K562 (cell line): ENCODE measurements around the gene TESMIN. TPM values are rescaled to one million over a fixed set of nuclear protein-coding genes. Genes with fewer than 3 reads are reported as not detected.

Experiments used
- GTF2E2 ChIP-seq: fragments of 200-800 bp; sonication (Bioruptor generic); IDR thresholded peaks from 2 replicates; pipeline ENCODE4 v1.6.1; 2016; ENCODE audit warnings: missing genetic modification characterization, missing compliant biosample characterization
- HSF4 ChIP-seq: fragments of 250-450 bp; sonication (Bioruptor Pico); IDR thresholded peaks from 2 replicates; pipeline ENCODE4 v2.1.2; 2022; ENCODE audit warnings: mild to moderate bottlenecking, moderate library complexity, borderline replicate concordance
- MBD1 ChIP-seq: fragments of 250-450 bp; sonication (Bioruptor Pico); IDR thresholded peaks from 2 replicates; pipeline ENCODE4 v1.8.0; 2022; ENCODE audit warnings: inconsistent platforms
- TCFL5 ChIP-seq: fragments of 250-450 bp; sonication (Bioruptor Pico); conservative IDR thresholded peaks from 2 replicates; pipeline ENCODE4 v1.6.1; 2021; ENCODE audit warnings: mild to moderate bottlenecking, moderate library complexity, matching md5 sums
- TSHZ1 ChIP-seq: fragments of 250-450 bp; sonication (Bioruptor Pico); IDR thresholded peaks from 2 replicates; pipeline ENCODE4 v1.4.0; 2020; ENCODE audit warnings: mild to moderate bottlenecking, moderate library complexity
- WHSC1 ChIP-seq: IDR thresholded peaks from one replicate; pipeline ENCODE4 v1.6.1; 2012; ENCODE audit warnings: low read length, control low read depth, inconsistent platforms
- ZNF165 ChIP-seq: fragments of 250-450 bp; sonication (Bioruptor Pico); IDR thresholded peaks from 2 replicates; pipeline ENCODE4 v1.4.0; 2020; ENCODE audit warnings: borderline replicate concordance
- ZNF699 ChIP-seq: fragments of 250-450 bp; sonication (Bioruptor Pico); IDR thresholded peaks from 2 replicates; pipeline ENCODE4 v1.8.0; 2021; ENCODE audit warnings: mild to moderate bottlenecking, moderate library complexity; ENCODE audit not compliant: insufficient replicate concordance
- polyA plus RNA-seq, 8 experiments: library from polyadenylated mRNA; depleted of rRNA in 4 of 8; stranded (reverse) in 5 of 8; unstranded in 3 of 8; fragments of >200 nt; fragmentation: Nextera tagmentation in 2 of 8; fragmentation: Illumina TruSeq in 1 of 8; extraction: Ambion mirVana in 2 of 8; extraction: Trizol in 1 of 8; gene quantifications; 2 replicates each; pipeline versions ENCODE4 v1.2.1 to v1.2.3, GENCODE V29; 2011 to 2014; ENCODE audit warnings: inconsistent platforms in 1 of 8, missing spikeins in 1 of 8
- total RNA-seq, 7 experiments: library from RNA; depleted of rRNA in 6 of 7; stranded (reverse); fragments of >200 nt in 6 of 7; fragmentation: Illumina TruSeq in 2 of 7; extraction: Trizol in 2 of 7; gene quantifications; 2 replicates each; pipeline versions ENCODE4 v1.2.1 to v1.2.3, GENCODE V29; 2011 to 2021; ENCODE audit warnings: low replicate concordance in 1 of 7

TESMIN gene
- total and polyA plus RNA-seq, 9 of the 15 experiments (the other 6 are each of a cell fraction or from before 2014, with no cell fraction given) = 8.9 to 50.5 (median 15.0) TPM

DNA sequence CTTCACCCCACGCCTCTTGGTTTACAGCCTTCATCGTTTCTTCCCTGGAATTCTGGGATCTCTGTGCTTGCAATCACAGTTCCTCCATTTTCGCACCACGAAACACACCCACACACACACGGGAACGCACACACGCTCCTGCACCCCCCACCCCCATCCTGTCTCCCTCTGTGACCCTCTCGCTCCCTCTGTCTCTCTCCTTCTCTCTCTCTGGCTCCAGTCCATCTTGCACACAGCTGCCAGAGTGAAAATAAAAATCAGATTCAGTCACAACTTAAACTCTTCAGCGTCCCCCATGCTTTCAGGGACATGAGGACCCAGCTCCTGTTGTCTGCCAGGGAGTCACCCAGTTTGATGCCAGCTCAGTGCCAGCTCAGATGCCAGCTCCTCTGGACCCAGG is 64.0 kb downstream of the TESMIN start (continued):
- TF ChIP-seq TSHZ1 (CRISPR knock-in tag) (no peak), TCFL5 (CRISPR knock-in tag) (no peak), HSF4 (CRISPR knock-in tag) (no peak), GTF2E2 (no peak), ZNF699 (CRISPR knock-in tag) (no peak), ZNF165 (CRISPR knock-in tag) (no peak), MBD1 (no peak), WHSC1 (no peak)
